Umbilical cord (tissue), 2 donors: Measurements from ENCODE around the gene CECR2. TPM values are rescaled to one million over a fixed set of nuclear protein-coding genes. Genes with fewer than 3 reads are reported as not detected.
"Not testable (repeated sequence)": the region's sequence is repeated elsewhere in the genome, so short reads cannot be mapped to it uniquely, and the experiment has no call there.

Experiments
- DNase-seq: peaks from one replicate; pipeline ENCODE4 v3.0.0-alpha.2; 2015; ENCODE audit warnings: low spot score
- total RNA-seq: library from RNA; depleted of rRNA; stranded (reverse); fragments of >200 nt; gene quantifications from one replicate; pipeline ENCODE4 v1.2.3, GENCODE V29; 2014; ENCODE audit warnings: low replicate concordance; ENCODE audit not compliant: insufficient read depth

The CECR2 gene
- total RNA-seq, 1 donor from 2014 or later, result 1.2 TPM

DNA sequence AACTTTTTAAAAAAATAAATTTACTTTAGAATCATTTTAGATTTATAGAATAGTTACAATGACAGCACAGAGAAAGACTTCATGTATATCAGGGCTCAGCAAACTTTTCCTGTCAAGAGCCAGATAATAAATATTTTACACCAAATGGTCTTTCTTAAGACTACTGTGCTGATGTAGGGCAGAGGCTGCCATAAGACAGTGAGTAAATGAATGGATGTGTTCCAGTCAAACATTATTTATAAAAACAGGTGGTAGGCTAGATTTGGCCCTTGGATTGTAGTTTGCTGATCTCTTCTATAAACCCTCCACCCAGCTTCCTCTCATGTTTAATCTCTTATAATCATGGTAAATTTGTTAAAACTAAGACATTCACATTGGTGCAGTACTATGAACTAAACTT is 33.0 kb downstream of the CECR2 start:
- DNase-seq, result no peak

GRCh38 chr22:17403906-17404305 is 34.6 kb downstream of the CECR2 start:
- no peak for DNase-seq

DNA sequence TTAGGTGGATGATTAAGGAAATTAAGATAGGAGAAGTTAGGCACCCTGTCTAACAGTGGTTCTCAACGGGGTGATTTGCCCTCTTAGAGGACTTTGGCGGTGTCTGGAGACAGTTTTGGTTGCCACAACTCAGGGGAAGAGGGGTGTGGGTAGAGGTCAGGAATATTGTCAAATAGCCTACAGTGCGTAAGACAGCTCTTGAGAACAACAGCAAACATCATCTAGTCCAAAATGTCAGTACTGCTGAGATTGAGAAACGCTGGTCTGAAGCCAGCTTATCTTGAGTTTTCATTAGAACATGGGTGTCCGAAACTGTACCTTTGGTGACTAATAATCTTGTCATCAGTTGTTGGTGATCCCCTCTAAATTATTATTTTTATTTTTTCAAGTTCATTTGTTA is 38.4 kb downstream of the CECR2 start:
- no peak for DNase-seq

DNA sequence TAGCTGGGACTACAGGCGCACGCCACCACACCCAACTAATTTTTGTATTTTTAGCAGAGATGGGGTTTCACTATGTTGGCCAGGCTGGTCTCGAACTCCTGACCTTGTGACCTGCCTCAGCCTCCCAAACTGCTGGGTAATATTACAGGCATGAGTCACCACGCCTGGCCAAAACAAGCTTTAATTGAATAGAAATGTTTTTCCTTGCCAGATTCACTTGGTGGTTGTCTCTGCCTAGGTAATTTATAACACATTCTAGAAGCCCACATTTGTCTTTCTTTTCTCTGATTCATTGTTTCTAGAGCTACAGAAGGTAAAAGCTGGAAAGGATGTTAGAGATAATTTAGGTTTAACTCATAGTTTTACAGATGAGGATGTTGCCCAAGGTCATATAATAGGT is 41.3 kb downstream of the CECR2 start:
- no peak for DNase-seq

DNA sequence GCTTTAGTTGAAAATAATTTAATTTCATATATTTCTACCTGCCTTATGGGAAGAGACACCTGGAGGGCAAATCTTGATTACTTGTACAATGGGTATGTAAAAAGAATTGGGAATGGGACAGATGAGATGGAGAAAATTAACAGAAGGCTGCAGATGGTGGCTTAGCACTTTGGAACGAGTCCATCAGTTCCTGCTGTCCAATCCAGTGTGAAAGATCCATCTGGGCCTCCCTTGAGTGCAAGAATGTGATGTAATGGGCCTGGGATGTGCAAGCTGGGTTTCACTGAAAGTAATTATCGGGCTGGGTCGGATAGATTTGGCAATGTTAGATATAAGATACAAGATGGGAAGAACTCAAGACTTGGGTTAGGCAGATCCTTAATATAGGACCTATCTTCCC is 42.0 kb downstream of the CECR2 start:
- no peak for DNase-seq

DNA sequence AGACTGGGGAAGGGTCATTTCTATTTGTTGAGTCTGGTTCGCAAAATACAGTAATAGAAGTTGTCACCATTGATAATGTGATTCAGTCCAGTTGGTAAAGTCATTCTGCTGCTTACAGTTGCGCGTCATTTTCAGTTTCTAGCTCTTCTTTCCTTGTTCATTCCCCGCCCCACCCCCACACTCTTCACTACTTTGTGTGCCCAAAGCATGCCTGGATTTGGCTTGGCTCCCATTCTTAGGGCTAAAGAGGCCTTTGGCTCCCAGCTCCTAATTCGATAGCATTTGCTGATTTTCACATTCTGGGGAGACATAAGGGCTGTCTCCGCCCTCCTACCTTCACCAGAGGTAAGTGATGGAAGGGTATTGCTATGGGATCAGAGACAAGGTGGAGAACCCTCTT is 43.0 kb downstream of the CECR2 start:
- DNase-seq, result no peak

DNA sequence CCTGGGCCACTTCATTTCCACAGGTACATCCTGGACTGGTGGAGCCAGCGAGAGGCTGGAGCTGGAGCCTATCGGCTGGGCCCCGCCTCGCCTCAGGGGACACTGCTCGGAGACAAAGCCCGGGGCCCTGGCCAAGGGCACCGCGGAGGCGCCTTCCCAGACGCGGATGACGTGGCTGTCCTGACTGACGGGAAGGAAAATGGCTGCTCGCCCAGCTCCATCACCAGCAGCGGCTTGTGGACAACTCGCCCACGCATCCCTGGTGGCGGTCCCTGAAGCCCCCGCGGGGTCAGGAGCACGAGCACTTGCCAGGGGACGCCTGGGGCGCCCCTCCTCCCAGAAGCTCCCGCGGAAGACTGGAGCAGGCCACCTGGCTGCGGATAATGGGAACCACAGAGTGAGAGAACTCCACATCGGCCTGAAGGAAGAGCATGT is 49.6 kb downstream of the CECR2 start:
- DNase-seq, result no peak

DNA sequence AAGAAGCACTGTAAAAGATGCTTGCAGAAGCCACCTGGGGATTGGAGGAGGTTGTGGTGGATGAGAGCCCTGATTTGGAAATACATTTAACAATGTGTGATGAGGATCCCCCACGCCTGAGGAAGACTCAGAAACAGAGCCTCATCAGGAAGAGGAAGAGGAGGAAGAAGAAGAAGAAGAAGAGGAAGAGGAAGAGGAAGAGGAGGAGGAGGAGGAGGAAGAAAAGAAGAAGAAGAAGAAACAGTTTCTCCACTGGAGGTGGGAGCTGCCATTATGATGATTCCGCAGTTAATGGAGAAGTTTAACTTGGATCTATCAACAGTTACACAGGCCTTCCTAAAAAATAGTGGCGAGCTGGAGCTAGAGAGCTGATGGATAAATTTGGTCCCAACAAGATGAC is 50.1 kb downstream of the CECR2 start:
- no peak for DNase-seq

DNA sequence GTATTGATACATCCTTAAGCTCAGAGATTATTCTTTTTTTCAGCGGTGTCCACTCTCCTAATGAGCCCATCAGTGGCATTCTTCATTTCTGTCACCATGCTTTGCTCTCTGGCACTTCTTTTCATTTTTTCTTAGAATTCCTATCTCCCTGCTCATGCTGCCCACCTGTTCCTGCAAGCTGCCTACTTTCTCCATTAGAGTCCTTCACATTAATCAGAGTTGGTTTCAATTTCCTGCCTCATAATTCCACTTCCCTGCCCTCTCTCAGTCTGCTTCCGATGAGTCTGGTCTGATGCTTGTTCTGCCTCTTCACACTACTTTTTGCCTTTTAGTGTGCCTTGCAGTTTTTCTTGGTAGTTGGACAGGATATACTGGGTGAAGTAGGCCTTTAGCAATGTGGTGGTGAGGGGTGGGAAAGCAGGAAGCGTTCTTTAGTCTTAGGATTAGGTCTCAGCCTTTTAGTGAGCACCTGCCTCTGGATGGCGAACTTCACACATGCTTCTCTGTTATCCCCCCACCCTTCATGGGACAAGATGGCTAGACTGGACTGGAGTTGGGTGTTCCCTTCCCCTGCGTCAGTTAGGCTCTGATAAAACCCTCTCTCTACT is 53.6 kb downstream of the CECR2 start:
- DNase-seq, result no peak

GRCh38 chr22:17423616-17424015 is 54.4 kb downstream of the CECR2 start:
- no peak for DNase-seq

GRCh38 chr22:17427528-17427927 is 58.3 kb downstream of the CECR2 start:
- DNase-seq, result not testable (repeated sequence)

DNA sequence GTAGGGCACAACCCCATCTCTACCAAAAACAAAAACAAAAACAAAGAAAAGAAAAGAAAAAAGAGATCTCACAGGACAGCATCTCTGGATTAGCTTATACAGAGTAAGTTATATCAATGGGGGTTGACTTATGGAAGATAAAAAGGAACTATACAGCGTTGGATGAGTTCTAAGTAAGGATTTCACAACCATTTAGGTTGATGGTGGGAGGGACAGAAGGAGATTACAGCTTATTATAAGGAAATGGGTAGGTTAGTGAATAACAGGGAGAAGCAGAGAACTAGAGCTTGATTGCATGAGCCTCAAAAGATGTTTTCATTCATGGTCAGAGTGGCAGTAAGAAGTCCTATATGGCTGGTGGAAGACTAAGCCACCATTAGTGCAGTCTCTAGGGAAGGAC is 60.3 kb downstream of the CECR2 start:
- DNase-seq, result no peak

GRCh38 chr22:17430412-17430811 is 61.2 kb downstream of the CECR2 start:
- DNase-seq, result peak; percentile 29

DNA sequence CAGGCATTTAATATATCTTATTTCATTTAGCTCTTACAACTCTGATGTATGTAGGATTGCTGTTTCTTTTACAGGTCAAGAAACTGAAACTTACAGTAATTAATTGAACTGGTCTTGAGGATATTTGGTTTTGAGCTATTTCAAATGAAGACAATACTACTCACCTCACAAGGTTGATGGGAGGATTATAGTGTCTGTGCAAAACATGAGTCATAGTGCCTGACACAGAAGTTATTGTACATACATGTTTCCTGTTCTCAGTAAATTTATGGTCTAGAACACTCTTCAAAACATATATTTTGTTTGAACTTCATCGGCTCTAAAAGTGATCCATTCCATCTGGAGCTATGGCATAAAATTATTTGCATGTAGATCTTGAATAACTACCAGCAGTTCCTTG is 61.9 kb downstream of the CECR2 start:
- DNase-seq, result no peak

DNA sequence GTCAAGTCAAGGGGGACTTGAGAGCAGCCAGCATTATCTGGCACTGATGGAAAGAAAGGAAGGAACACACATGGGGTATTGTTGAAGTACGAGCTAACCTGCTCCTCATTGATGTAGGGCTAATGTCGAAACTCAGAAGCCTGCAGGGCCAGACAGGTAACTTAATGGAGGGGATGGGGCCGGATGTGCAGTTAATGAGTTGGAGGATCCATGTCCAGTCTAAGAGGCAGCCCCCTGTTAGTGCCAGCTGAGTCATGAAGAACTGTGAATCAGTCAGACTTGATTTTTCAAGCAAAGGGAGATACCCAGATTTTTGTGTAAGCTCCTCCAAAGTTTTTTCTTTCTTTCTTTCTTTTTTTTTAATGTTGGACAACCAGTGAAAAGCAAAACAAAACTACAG is 65.6 kb downstream of the CECR2 start:
- no peak for DNase-seq

- DNase-seq, result no peak
Measured at GRCh38 chr22:17435375-17435774, 66.1 kb downstream of the CECR2 start.

GRCh38 chr22:17436382-17436980 is 67.2 kb downstream of the CECR2 start:
- peak; percentile 39 for DNase-seq

DNA sequence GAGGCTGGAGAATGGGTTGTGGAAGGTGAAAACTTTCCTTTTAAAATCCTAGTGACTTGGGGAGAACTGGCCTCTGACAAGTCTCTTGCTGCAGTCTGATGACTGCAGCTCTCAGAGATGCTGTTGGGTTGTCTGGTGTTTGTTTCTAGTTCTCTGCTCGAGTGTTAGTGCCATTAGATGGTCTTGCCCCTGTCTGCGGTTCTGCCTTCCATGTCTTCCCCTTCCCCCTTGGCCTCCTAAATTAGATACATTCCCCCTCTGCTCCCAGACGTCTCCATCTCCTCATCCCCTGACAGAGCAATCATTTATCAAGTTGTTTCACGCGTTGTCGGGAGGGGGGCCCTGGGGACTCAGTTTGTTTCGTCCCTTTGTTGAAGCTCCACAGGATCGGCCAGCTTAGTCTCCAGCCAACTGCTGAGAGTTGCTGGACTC is 67.7 kb downstream of the CECR2 start:
- no peak for DNase-seq

DNA sequence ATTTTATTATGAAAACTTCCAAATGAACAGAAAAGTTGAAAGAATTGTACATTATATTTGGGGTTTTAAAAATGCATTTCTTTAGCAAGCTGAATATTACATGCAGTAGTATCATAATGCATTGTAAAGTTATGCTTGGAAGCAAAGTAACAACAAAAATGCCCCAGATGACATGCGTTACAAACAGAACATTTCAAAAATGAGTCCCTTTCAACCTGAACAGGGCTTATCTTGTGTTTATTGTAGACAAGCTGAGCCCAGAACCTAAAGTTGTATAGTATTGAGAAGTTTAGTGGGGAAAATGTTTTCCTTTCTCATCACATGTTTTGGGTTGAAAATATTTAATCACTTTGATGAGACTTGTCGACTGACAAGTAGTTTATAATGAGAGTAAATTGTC is 68.8 kb downstream of the CECR2 start:
- no peak for DNase-seq

GRCh38 chr22:17441326-17441725 is 72.1 kb downstream of the CECR2 start:
- no peak for DNase-seq

DNA sequence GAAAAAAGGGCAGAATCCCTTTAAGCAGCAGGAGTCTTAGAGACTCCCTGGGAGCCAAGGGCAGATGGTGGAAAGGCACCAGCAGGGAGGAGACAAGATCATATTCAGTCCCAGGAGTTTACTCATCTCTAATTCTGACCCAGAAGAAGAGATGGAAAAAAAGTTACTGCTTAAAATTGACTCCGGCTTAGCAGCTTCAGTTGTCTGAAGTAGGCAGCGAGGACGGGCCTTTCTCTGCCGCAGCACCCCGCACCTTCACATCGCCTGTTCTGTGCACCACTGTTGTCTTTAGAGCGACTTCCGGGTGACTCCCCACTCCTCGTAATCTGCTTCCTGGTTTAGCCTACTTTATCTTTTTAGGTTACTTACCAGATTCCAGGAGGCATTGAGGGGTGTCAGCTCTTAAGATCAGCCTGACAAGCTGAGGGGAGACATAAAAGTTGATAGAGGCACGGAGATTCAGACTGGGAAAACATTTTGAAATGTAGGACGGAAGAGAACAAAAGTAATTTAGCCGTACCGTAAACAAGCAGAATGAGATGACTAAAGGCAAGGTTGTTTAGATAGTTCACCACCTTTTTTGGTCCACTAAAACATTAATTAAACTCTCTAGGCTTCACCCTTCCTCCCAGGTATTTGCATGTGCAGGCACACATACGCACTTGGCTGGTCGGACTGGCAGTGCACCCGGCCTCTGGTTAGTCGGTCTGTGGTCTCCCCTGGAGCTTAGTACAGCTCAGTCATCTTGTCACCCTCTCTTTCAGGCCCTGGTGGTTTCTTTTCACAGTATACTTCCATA is 74.3 kb downstream of the CECR2 start:
- no peak for DNase-seq

- DNase-seq, result no peak
Measured at GRCh38 chr22:17444204-17444504, 74.9 kb downstream of the CECR2 start.

GRCh38 chr22:17446698-17447097 is 77.4 kb downstream of the CECR2 start:
- no peak for DNase-seq
